Measurements from ENCODE around the gene PDLIM5.
"Not testable (repeated sequence)": the region's sequence is repeated elsewhere in the genome, so short reads cannot be mapped to it uniquely, and the experiment has no call there.

The PDLIM5 gene

DNA sequence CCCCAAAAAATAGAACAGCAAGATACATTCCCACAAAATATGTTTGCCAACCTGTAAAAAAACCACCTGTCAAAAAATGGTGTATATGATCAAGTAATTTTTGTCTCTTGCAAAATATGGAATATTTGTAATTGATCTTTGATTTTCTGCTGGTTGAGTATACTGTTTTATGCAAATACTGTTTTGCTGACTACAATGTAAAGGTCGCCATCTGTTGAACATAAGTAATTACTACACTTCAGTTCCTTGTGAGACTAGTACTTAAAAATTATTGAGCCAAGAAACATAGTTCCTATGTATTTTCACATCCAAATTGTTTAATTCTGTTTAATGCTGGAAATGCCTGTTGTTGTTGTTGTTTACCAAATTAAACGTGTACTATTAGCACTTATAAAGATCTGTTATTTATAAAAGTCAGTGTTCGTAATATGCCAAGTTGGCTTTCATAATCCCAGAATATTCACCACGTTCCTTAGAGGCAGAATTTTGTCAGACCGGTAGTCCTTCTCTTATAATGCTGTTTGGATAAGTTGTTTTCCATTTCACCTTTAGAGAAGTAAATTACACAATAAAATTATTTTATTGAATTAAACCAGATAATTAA lies 144.2 kb downstream of the PDLIM5 start:
- peak; percentile 27 for DNase-seq (ENCODE audit: low spot score)

DNA sequence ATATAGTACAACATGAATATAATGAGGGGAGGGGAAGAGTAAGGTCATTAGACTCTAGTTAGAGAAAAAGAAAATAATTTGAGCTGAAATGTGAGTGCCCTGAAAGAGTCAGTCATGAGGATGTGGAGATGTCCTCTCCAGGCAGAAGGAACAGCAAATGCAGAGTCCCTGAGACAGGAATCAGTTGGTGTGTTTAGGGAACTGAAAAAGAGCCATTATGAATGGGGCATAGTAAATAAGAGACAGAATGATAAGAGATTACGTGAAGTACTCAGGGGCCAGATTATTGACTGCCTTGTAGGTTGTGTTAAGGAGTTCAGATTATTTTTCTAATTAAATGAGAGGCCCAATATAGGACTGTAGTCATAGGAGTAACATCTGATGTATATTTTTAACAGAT lies 147.0 kb downstream of the PDLIM5 start:
- no peak for DNase-seq (ENCODE audit: low spot score)

DNA sequence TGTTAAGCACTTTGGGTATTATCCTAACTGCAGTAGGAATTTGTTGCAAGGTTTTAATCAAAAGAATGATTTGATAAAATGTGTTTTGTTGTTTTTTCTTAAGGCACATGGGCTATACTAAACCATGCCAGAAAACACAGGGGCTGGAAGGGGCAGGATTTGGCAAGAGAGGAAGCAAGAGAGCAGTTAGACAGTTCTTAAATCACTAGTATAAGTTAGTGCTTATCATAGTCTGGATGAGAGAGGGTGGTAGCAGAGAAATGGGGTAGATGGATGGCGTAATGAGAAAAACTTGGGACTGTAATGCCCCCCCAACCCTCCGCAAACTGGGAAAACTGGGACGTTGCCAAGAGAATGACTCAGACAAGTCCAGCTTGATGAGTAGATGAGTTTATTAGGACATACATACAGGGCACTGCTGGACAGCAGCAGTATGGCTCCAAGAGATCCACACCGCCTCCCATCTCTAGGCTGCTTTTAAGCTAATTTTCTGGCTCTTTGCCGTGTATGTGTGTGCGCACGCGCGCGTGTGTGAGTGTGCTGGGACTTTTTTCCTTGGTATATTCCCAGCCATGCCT lies 151.5 kb downstream of the PDLIM5 start:
- no peak for DNase-seq (ENCODE audit: low spot score)

DNA sequence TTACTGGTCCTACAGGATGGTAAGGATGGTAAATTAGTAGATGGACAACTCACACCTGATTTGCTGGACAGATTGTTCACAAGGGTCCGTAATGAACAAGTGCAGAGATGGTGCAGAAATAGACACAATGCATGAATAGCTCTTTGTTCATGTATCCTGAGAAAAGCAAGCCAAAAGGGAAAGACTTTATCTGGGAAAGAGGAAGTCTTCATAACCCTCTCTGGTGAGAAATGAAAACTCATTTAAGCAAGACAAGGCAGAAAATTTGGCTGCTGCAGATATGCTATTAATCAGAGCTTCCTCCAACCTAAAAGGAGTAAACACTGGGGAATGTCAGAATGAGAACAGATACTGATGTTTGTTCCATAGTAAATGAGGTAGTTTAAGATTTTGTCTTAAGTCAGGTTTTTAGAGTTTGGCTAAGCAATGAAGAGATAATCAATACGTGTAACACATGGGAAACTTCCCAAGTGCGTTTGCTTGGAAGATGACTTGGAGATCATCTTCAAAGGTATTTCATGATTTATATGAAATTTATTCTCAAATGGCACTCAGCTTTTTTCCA lies 153.6 kb downstream of the PDLIM5 start:
- DNase-seq (ENCODE audit: low spot score), result no peak

DNA sequence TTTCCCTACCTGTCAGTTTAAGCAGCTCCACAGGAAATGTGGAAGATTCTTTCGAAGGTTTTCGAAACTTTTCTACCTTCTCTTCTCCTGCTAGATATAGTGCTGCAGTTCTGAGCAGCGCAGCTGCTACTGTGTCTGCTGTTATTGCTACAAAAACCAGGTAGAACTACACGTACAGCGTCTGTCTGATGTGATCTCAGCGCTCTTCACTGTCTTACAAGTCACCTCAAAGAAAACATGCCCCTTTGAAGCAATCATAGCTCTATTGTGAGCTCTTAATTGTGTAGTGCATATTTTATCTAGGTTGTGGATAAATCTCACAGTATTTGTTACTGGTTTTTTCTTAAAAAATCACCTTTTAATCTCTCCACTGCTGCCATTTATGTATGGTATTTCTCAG lies 158.4 kb downstream of the PDLIM5 start:
- no peak for DNase-seq (ENCODE audit: low spot score)

DNA sequence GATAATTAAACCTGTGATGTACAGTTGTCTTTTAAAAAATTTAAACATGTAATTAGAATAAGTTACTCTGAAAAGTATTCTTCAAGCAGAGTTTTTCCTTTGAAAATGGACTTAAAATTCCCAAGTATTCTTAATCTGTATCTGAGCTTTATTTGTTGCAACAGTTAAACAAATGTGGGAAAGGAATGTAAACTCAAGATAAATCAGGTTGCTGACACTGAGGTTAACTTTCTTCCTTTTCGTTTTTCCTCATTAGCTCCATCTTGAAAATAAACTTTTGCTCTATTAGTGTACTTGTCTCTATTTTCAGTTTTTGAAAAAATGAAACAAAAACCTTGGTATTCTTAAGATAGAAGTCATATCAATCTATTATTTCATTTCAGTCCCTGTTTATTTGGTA lies 161.5 kb downstream of the PDLIM5 start:
- DNase-seq (ENCODE audit: low spot score), result no peak

DNA sequence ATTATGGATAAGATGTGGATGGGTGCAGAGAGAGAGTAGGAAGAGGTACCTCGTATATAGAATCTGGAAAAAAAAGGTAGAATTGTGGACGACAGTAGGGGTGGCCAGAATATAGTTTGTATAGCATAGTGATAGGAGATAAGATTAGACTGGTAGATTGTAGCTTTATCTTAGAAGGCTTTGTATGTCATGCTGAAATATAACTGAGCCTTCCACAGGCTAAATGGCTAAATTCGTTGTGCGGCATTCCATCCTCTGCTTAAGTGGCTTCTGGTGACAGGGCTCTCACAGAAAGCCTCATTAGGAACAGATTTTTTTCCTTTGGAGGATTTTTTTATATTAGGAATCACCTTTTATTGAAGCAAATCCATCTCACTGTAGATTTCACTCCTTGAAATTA lies 163.7 kb downstream of the PDLIM5 start:
- no peak for DNase-seq (ENCODE audit: low spot score)

DNA sequence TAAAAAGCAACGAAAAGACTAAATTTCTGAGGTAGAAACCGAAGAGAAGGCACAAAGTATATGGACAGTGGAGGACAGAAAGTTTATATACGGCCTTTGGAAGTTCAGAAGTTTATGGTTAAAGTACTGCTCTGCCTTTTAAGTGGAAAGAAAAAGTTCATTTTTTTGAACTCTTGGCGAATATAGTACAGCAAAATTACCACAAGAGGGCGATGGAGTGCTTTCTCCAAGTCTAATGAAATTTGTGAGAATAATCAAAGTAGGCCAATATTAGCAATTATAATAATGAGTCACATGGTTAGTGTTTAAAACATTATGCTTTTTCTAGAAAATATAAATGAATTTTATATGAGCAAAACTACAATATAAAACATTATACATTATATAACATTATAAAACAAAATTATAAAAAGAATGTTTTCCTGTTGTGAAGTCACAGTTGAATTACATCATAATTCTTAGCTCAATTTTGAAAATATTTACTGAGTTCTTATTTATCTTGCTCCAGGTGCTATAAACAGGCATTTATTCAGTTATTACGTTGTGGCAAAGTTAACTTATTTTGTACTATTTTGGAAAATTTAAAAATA lies 169.8 kb downstream of the PDLIM5 start:
- DNase-seq (ENCODE audit: low spot score), result peak; percentile 24

DNA sequence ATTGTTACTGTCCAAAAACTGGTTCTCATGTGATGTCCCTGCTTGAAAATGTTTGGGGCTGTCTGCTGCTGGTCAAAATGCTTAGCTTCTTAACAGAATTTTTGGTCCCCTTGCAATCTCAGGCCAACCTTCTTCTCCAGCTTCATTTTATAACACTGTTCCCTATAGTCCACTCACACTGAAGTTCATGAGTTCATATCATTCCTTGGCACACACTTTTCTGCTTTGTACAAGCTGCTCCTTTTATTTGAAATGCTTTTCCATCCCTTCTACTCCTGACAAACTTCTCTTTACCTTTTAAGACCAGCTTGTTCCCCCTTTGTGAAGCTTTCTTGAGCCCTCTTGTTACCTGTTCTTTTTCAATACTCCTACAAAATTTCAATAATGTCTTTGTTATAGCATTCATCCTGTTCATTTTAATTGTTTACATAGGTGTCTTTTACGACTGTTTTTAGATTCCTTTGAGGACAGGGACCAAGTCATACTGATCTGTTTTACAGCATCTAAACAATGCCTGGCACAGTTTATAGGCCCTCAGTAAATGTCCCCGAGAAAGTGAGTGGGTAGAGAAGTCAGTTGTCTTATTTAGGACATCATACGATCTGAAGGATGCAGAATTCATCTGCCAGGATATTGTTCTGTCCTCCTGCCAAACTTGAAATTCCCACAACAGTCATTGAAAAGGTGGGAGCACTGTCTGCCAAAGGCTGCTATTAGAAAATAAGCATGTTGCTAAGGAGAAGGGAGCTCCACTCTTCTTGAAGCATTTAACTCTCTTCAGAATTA lies 171.6 kb downstream of the PDLIM5 start:
- DNase-seq (ENCODE audit: low spot score), result no peak

DNA sequence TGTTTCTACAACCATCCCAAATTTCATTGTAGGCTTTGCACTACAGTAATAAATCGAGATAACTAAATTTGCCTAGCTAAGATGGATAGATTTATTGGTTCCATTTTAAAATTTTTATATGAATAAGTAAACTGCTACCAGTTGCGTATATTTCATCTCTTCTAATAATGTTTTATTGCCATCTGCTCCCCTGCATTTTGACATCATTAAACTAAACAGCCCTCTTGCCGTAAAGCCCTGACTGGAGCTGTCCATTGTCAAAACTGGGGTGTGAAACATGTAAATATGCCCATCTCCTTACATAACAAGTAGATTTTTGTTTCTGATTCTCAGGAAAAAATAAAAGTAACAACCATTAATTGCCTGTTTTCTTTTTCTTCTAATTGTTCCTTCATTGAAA lies 175.2 kb downstream of the PDLIM5 start:
- DNase-seq (ENCODE audit: low spot score), result no peak

DNA sequence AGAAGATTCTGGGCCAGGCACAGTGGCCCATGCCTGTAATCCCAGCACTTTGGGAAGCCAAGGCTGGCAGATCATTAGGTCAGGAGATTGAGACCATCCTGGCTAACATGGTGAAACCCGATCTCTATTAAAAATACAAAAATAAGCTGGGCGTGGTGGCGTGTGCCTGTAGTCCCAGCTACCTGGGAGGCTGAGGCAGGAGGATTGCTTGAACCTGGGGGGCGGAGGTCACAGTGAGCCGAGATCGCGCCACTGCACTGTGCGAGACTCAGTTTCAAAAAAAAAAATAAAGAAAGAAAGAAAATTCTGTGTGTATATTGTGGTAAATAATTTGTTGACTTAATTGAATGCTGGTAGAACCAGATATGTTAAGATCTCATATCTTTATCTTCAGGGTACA lies 177.3 kb downstream of the PDLIM5 start:
- DNase-seq (ENCODE audit: low spot score), result not testable (repeated sequence)

DNA sequence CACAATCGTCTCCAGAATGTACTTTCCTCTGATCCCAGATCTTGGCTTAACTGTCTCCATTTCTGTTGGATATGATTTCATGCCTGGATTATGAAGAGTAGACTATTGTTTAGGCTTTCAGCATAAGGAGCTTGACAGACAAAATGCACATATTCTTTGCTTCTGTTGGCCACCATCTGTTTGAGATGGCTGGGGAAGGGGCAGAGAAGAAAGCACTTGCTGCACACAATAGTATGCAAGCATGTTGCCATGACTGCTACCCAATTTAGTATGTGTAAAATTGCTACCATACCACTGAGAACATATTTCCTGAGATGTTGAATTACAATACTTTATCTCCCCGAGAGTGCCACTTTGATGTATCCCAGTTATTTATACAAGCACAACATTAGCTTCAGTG lies 178.1 kb downstream of the PDLIM5 start:
- no peak for DNase-seq (ENCODE audit: low spot score)

DNA sequence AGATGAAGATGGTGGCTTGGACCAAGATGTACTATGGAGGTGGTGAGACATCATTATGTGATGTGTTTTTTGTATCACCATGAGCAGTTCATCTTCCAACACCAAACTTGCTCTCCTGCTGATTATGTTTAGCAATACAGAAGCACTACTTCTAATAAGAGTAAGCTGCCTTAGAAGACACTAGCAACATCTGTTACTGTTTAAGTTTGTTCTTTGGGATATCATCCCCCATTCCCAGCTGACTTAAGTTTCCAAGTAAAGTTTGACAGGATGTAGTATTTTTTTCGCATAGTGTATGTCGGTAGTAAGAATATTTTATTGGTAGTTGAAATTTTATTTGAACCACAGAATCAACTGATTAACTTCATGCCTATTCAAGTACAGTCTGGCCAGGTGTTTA lies 182.5 kb downstream of the PDLIM5 start:
- DNase-seq (ENCODE audit: low spot score), result no peak

DNA sequence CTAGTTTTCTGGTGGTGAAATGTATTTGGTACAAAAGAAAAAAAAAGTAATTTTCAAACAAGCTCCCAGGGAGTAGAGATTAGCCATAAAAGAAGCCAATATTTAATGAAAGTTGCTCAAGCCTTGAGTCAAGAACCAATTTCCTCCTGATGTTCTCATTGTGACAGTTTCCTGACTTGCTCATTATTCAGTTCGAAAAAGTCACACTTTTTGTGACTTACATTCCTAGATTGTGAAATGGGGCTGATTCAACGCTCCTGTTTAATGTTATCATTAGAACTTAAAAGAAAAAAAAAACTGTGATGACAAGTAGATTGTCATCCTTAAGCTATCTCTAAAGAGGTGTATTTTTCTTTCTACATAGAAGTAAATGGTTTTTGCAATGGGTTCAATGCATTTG lies 183.4 kb downstream of the PDLIM5 start:
- no peak for DNase-seq (ENCODE audit: low spot score)

DNA sequence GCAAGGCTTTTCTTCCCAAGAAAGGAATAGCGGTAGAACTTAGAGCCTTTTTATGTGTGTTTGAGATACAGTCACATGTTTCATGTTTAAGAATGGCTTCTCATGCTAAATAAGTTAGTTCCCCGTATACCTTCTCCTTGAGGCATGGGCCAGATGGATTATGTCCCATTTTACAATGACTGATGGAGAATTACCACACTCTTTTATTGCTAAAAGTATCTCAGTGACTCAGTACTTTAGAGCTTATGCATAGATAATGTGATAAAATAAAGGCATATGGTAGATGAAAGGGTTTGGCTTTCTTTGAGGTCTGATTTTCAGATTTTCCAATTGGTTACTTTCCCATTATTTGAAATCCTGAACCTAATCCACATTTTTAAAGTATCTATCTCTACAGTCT lies 184.3 kb downstream of the PDLIM5 start:
- DNase-seq (ENCODE audit: low spot score), result no peak

DNA sequence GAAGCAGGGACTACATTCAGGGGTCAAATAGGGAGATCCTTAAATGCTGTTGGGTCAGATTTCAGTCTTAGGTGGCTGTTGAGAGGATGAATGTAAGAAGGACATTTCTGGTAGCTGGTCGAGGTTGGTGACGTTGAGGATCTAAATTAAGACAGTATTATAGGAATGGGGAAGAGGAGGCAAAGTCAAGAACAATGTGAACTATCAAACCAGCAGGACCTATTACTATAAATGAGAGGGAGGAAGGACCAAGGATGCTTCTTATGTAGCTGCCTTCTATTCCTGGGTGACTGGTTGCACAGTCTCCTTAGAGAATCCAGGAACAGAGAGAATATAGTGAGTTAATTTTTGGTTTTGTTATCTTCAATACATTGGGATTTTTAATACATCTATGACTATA lies 187.6 kb downstream of the PDLIM5 start:
- DNase-seq (ENCODE audit: low spot score), result no peak

DNA sequence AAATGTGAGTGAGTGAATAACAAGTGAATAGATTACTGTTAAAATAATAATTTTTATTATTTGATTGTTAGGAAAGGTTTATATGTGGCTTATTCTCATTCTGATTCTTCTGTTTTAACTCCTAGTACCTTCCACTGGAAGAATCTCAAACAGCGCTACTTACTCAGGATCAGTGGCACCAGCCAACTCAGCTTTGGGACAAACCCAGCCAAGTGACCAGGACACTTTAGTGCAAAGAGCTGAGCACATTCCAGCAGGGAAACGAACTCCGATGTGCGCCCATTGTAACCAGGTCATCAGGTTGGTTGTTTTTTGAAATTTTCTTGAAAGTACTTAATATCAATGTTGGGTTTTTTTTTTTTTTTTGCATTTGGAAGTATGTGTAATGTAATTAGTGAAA lies 188.4 kb downstream of the PDLIM5 start:
- no peak for DNase-seq (ENCODE audit: low spot score)

DNA sequence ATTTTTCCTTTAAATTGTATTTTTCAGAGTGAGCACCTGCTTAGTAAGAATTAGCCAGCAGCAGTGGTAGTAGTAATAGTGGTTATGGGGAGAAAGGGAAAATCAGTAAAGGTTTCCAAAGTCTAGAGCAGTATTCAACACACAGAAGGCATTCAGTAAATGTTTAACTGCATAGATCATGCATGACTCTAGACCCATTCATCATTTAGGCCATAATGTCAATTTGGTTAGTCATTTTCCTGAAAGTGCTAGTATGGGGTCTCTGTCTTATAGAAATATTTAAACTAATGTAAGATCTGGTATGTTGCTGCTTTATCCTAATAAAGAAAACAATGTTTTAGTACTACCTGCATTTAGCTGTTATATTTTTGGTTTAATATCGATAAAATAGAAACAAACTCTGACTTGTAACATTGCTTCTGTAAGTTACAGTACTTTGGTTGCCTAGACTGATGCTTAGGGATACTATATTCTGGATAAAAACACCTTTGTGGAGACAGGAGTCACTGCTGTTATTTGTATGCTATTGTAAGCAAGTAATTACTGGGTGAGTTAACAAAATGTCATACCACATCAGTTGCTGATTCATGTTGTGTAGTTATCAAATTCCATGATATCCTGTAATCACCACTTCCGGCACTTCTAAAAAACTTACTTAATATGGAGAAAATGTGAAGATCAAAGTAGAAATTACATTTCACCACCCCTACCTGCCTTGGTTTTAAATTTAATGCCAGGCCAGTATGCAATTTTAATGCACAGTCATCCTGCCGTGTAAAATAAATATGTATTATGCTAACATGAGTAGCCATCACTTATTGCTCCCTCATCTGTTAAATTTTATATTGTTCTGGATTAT lies 190.2 kb downstream of the PDLIM5 start:
- DNase-seq (ENCODE audit: low spot score), result no peak

DNA sequence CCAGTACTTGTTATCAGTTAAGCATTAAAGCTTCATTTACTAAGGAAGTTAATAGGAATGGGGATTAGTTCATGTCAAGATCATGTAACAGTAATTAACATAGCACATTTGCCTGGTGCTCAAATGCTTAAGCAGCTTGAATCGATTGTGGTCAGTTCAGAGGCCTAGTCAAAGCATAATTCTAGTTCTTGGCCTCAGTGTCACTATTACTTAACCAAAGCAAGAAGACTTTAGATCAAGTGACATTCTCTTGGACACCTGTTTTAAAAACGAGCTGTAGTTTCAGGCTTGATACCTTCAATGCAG lies 190.8 kb downstream of the PDLIM5 start:
- no peak for DNase-seq (ENCODE audit: low spot score)

DNA sequence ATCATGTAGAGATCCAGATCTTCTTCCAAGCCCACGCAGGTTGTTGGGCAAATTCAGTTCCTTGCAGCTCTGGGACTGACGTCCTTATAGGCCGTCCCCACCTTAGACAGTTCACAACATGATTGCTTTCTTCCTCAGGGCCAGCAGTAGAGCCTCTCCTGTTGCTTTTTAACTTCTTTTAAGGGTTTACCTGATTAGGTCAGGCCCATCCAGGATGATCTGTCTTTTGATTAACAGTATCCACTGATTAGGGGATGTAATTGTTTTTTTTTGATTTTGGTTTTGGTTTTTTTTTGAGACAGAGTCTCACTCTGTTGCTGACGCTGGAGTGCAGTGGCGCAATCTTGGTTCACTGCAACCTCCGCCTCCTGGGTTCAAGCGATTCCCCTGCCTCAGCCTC lies 197.0 kb downstream of the PDLIM5 start:
- no peak for DNase-seq (ENCODE audit: low spot score)

DNA sequence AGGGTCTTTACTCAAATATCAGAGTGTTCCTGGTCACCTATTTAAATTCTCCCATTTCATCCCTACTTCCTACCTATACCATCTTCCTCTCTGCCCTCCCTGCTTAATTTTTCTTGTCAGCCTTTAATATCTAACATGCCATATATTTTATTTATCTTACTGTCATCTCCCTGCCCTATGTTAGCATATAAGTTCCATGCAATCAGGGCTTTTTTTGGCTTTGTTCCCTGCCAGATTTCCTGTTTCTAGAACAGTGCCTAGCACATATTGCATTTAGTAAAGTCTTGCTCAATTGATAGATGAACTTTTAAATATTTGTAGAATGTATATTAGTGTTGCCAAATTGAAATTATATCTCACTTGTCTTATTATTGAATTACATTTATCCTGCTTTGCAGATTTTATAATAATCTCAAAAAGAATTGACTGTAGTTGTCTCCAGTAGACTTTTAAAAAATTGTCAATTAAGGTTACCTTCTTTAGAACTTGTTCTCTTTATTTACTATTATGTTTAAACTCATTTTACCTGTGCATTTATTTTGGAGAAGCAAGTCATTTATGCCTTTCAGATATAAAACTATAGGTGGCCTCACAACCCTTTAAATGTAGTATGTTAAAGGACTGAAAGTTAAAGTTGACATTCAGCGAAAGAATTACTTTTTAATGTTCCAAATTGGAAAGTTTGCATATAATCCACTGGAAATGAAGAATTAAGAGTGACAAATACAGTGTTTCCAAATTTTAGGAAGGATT lies 197.8 kb downstream of the PDLIM5 start:
- DNase-seq (ENCODE audit: low spot score), result no peak

DNA sequence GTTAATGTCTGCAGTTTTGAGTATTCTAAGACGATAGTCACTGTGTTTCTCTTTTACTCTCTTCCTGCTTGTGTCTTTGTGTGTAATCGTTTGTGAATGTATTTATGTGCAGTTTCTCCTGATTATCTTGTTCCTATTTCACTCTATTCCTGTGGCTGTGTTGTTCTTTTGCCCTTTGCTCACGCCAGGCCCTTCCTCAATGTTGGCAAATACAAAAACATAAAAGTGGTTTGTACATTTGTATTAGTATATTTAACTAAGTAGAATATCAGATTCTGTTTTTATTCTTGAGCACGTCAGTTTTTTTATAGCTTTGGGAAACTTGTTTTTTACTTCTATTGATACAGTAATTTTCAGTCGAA lies 198.4 kb downstream of the PDLIM5 start:
- no peak for DNase-seq (ENCODE audit: low spot score)
